Nephron progenitor cell (in vitro differentiated cells): Measurements from ENCODE around the gene TCF12.
"Not testable (repeated sequence)": the region's sequence is repeated elsewhere in the genome, so short reads cannot be mapped to it uniquely, and the experiment has no call there.

Experiments
- DNase-seq: peaks from one replicate; pipeline ENCODE4 v3.0.0; 2021
- H3K27ac Mint-ChIP-seq: 2 replicates; pipeline ENCODE4 v1.8.0; 2021; ENCODE audit warnings: mild to moderate bottlenecking, moderate library complexity, mixed read lengths
- H3K27me3 Mint-ChIP-seq: 2 replicates; pipeline ENCODE4 v1.8.0; 2021; ENCODE audit warnings: mild to moderate bottlenecking, low read depth, mixed read lengths; ENCODE audit not compliant: poor library complexity
- H3K36me3 Mint-ChIP-seq: 2 replicates; pipeline ENCODE4 v1.8.0; 2021; ENCODE audit warnings: low read depth, mixed read lengths
- H3K4me1 Mint-ChIP-seq: 2 replicates; pipeline ENCODE4 v1.8.0; 2021; ENCODE audit warnings: mixed read lengths
- H3K4me3 Mint-ChIP-seq: 2 replicates; pipeline ENCODE4 v1.8.0; 2021; ENCODE audit warnings: mild to moderate bottlenecking, moderate library complexity, mixed read lengths
- H3K9me3 Mint-ChIP-seq: 2 replicates; pipeline ENCODE4 v1.8.0; 2021; ENCODE audit warnings: mild to moderate bottlenecking, moderate library complexity, mixed read lengths
- TF ChIP-seq, protein P1 (sequence below): fragments of 200-600 bp; sonication (generic); IDR thresholded peaks from 2 replicates; pipeline ENCODE4 v1.5.0; 2021; ENCODE audit warnings: antibody characterized with exemption

TCF12 gene

DNA sequence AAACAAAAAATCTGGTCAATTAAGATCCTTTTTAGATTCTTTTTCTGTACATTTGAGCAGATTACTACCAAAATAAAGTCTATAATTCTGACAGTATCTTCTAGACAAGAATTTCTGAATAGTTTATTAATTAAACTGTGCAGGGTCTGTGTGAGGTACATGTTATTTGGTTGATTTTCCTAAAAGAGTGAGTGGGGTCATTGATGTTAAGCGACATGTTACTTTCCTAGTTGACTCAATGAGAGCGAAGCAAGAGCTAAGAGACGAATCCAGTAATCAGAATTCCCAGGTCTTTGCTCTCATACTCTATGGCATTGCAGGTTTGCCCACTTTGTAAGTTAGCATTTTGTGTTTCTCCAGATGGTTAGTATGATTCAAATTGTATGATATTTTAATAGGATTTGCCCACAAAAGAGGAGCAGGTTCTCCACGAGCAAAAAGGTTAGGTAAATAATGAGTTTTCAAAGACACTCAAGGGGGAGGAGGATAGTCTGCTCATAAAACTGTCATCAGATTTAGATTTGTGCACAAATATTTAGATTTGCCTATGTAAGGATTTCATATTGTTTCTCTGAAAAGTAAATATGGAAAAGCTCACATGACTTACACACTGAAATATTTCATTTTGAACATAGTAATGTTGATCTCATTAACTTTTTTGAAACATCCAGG is 240.7 kb downstream of the TCF12 start:
- TF ChIP-seq, protein P1, sequence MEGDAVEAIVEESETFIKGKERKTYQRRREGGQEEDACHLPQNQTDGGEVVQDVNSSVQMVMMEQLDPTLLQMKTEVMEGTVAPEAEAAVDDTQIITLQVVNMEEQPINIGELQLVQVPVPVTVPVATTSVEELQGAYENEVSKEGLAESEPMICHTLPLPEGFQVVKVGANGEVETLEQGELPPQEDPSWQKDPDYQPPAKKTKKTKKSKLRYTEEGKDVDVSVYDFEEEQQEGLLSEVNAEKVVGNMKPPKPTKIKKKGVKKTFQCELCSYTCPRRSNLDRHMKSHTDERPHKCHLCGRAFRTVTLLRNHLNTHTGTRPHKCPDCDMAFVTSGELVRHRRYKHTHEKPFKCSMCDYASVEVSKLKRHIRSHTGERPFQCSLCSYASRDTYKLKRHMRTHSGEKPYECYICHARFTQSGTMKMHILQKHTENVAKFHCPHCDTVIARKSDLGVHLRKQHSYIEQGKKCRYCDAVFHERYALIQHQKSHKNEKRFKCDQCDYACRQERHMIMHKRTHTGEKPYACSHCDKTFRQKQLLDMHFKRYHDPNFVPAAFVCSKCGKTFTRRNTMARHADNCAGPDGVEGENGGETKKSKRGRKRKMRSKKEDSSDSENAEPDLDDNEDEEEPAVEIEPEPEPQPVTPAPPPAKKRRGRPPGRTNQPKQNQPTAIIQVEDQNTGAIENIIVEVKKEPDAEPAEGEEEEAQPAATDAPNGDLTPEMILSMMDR: no peak
- H3K4me3 Mint-ChIP-seq: no peak overlapping the region
- no peaks in the 10 kb centered on the region for H3K27me3 Mint-ChIP-seq
- no peak for DNase-seq
- H3K27ac Mint-ChIP-seq: peak overlapping the region; percentile 86
- H3K36me3 Mint-ChIP-seq: peaks cover 53% of the 10 kb centered on the region
- no peaks in the 10 kb centered on the region for H3K9me3 Mint-ChIP-seq
- peaks cover 19% of the 10 kb centered on the region for H3K4me1 Mint-ChIP-seq

DNA sequence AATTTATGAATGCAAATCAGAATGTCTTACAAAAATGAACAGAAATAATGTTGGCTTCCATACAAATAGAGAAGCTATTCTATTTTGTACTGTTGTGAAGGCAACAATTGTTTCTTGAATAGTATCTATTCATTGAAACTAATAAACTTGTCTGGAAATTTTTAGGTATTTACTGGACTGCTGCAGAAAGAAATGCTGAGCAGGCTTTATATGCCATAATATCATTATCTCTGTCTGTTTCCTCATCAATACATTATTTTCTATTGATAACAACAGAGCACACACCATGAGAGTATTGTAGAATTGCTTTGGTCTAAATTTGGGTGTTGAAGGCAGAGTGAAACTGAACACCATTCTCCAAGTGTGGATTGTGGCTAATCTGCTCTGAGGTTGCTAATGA is 241.3 kb downstream of the TCF12 start:
- Mint-ChIP-seq H3K9me3 (no peaks in the 10 kb centered on the region), H3K4me3 (no peak overlapping the region), H3K27ac (peak overlapping the region; percentile 29), H3K27me3 (no peaks in the 10 kb centered on the region), H3K36me3 (peaks cover 51% of the 10 kb centered on the region), H3K4me1 (peaks cover 23% of the 10 kb centered on the region)
- TF ChIP-seq, protein P1: no peak
- DNase-seq: no peak

DNA sequence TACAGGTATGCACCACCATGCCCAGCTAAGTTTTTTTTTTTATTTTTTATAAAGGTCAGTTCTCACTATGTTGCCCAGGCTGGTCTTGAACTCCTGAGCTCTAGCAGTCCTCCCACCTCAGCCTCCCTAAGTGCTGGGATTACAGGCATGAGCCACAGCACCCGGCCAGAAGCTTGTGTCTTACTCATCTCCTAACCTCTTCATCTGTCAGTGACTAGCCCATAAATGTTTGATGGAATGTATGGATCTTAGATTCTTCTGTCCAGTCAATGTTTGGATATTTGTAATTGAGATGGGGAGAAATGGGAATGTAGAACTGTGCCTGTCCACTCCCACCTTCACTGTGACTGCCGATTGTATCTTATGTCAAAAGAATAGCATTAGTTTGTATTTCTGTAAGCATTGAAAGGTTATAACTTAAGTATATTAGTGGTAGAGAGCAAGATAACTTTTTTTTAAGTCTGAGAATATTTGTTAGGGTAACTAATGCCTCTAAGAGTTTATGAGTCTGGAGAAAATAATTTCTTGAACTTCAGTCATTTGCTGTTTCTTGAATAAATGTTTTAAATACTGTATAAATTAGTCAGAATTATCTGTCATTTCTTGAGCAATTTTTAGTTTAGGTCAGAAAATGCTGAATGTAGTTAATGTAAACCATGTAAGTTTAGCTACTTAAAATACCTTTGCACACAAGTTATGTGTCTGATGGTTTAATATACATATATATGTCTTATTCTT is 242.5 kb downstream of the TCF12 start:
- Mint-ChIP-seq H3K27ac (no peak overlapping the region), H3K4me1 (peaks cover 23% of the 10 kb centered on the region)

DNA sequence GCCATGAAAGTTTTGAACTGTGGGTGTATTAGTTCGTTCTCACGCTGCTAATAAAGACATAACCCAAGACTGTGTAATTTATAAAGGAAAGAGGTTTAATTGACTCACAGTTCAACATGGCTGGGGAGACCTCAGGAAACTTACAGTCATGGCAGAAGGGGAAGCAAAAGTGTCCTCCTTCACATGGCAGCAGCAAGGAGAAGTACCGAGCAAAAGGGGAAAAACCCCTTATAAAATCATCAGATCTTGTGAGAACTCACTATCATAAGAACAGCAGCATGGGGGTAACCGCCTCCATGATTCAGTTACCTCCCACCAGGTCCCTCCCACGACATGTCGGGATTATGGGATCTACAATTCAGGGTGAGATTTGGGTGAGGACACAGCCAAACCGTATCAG is 245.8 kb downstream of the TCF12 start:
- H3K9me3 Mint-ChIP-seq, H3K27ac Mint-ChIP-seq, DNase-seq, H3K27me3 Mint-ChIP-seq, H3K4me3 Mint-ChIP-seq: not testable (repeated sequence)
- Mint-ChIP-seq H3K36me3 (peaks cover 54% of the 10 kb centered on the region), H3K4me1 (peaks cover 11% of the 10 kb centered on the region)

More for the DNA sequence above, 242.5 kb downstream of the TCF12 start:
- Mint-ChIP-seq H3K9me3 (no peaks in the 10 kb centered on the region), H3K36me3 (peaks cover 46% of the 10 kb centered on the region), H3K4me3 (no peak overlapping the region), H3K27me3 (no peaks in the 10 kb centered on the region)
- DNase-seq: no peak
- TF ChIP-seq, protein P1: no peak

DNA sequence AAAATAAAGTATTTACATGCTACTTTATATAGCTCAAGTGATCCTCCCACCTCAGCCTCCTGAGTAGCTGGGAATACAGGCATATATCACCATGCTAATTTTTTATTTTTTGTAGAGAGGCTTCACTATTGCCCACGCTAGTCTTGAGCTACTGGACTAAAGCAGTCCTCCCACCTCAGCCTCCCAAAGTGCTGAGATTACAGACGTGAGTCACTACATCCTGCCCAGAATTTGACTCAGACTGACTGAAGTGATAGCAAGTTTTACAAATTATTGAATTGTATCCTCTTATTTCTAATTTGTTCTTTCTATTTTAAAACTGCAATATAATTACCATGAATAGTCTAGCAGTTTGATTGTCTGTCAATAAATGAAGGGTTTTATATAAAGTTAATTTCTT is 247.5 kb downstream of the TCF12 start:
- no peaks in the 10 kb centered on the region for H3K9me3 Mint-ChIP-seq
- TF ChIP-seq, protein P1: no peak
- peaks cover 49% of the 10 kb centered on the region for H3K36me3 Mint-ChIP-seq
- peaks cover 3% of the 10 kb centered on the region for H3K4me1 Mint-ChIP-seq
- DNase-seq: no peak
- no peak overlapping the region for H3K4me3 Mint-ChIP-seq
- no peak overlapping the region for H3K27ac Mint-ChIP-seq
- H3K27me3 Mint-ChIP-seq: no peaks in the 10 kb centered on the region

DNA sequence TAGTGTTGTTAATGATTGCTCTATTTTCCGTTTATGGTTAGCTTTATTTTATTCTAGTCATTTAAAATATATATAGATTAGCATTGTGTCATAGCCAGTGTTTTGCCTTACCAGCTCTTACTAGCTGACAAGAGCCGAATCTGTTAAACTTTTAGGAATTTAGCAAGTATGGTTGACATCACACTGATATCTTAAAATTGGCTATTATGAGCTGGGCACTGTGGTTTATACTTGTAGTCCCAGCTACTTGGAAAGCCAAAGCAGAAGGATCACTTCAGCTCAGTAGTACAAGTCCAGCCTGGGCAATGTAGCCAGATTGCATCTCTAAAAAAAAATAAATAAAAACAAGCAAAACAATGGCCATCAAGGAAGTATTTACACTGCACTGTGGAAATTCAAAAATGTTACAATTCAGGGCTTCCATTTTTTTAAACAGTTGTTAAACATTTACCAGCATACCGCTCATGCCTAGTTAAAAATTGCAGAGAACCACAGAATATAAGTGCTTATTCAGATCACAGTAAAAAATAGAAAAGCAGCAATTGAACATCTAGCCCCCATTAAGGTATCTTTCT is 249.5 kb downstream of the TCF12 start:
- Mint-ChIP-seq H3K4me1 (peaks cover 3% of the 10 kb centered on the region), H3K9me3 (no peaks in the 10 kb centered on the region), H3K4me3 (no peak overlapping the region), H3K27ac (no peak overlapping the region), H3K36me3 (peaks cover 50% of the 10 kb centered on the region), H3K27me3 (no peaks in the 10 kb centered on the region)
- TF ChIP-seq, protein P1: no peak
- DNase-seq: no peak
